ENCODE data around the gene PIK3C2A.

The PIK3C2A gene

DNA sequence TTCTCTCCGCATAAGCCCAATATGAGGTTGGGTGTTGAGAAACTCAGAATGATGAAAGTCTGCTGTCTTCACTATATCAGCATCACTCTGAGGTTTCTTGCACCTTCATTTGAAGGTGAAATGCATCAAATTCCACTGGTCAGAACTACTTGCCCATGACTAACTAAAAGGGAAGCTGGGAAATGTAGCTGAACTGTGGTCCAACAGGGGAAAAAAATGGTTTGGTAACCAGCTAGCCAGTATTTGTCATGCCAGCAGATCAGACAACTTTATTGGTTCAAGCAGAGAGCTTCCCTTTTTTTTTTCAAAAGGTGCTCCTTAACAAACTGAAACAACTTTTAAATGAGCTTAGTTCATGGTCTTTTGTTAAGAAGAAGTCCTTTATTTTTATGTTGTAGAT, 14.2 kb upstream of the PIK3C2A start:
- TF ChIP-seq, protein P1, sequence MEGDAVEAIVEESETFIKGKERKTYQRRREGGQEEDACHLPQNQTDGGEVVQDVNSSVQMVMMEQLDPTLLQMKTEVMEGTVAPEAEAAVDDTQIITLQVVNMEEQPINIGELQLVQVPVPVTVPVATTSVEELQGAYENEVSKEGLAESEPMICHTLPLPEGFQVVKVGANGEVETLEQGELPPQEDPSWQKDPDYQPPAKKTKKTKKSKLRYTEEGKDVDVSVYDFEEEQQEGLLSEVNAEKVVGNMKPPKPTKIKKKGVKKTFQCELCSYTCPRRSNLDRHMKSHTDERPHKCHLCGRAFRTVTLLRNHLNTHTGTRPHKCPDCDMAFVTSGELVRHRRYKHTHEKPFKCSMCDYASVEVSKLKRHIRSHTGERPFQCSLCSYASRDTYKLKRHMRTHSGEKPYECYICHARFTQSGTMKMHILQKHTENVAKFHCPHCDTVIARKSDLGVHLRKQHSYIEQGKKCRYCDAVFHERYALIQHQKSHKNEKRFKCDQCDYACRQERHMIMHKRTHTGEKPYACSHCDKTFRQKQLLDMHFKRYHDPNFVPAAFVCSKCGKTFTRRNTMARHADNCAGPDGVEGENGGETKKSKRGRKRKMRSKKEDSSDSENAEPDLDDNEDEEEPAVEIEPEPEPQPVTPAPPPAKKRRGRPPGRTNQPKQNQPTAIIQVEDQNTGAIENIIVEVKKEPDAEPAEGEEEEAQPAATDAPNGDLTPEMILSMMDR (IDR thresholded peaks at IDR 0.05; ENCODE audit: low read depth, low read length): no peak
- no peak for DNase-seq (ENCODE audit: extremely low read depth, low read depth)

DNA sequence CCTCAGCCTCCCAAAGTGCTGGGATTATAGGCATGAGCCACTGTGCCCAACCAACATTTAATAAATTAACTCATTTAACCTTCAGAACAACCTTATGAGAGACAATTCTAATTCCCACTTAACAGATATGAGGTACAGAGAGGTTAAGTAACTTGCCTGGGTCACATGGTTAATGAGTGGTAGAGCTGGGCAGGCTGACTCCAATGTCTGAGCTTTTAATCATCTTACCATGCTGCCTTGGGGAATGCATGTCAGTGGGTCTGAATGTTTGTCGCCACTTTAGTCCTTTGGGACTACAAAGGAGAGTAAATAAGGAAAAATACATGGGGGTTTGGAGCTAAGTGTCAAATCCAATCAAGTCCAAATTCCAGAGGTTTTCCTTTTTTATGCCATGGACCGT, 11.2 kb upstream of the PIK3C2A start:
- no peak for DNase-seq (ENCODE audit: extremely low read depth, low read depth)
- TF ChIP-seq, protein P1 (IDR thresholded peaks at IDR 0.05; ENCODE audit: low read depth, low read length): no peak

DNA sequence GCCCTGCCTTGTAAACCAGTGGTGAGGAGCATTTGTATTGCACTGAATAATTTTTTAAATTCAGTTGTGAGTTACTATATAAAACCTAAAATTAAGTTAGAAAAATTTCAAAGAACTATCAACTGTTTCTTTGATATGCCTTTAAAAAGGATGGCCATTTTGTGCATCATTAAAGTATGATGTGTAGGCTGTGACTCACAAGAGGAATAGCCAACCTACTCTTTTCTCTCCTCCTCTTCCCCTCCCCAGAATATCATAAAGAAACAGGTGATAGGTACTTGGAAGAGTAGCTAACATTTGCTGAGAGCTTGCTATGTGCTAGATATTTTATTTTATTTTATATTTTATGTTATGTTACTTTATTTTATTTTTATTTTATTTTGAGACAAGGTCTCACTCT, 10.6 kb upstream of the PIK3C2A start:
- no peak for DNase-seq (ENCODE audit: extremely low read depth, low read depth)
- TF ChIP-seq, protein P1 (IDR thresholded peaks at IDR 0.05; ENCODE audit: low read depth, low read length): no peak

- TF ChIP-seq, protein P1 (IDR thresholded peaks at IDR 0.05; ENCODE audit: low read depth, low read length): no peak
- DNase-seq (ENCODE audit: extremely low read depth, low read depth): no peak
Observed at GRCh38 chr11:17217401-17217800, 9.6 kb upstream of the PIK3C2A start.

DNA sequence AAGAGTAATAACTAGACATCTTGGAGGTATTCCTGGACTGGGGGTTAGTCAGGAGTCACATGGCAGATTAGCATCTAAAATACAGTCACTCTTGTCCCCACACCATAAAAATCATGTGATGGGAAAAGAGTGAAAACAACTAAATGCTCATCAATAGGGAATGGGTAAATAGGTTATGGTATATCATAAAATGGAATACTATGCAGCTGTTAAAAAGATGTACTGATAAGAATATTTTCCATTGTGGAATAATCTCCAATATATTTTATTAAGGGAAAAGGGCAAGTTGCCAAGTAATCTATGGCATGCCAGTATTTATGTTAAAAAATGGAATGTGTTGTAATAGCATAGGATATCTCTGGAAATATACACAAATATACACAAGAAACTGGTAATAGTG, 6.6 kb upstream of the PIK3C2A start:
- no peak for DNase-seq (ENCODE audit: extremely low read depth, low read depth)
- TF ChIP-seq, protein P1 (IDR thresholded peaks at IDR 0.05; ENCODE audit: low read depth, low read length): no peak

DNA sequence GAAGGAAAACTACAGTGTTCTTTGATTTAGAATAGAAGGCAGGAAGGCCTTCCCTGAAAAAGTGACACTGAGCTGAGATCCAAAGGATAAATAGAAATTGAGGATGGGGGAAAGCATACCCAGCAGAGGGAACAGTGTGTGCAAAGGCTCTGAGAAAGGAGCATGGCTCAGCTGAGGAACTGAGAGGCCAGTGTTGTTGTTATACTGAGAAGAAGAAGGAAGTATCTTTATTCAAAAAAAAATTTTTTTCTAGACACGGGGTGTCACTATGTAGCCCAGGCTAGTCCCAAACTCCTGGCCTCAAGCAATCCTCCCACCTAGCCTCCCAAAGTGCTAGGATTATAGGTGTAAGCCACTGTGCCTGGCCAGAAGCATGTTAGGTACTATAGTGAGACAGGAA, 3.5 kb upstream of the PIK3C2A start:
- DNase-seq (ENCODE audit: extremely low read depth, low read depth): no peak

DNA sequence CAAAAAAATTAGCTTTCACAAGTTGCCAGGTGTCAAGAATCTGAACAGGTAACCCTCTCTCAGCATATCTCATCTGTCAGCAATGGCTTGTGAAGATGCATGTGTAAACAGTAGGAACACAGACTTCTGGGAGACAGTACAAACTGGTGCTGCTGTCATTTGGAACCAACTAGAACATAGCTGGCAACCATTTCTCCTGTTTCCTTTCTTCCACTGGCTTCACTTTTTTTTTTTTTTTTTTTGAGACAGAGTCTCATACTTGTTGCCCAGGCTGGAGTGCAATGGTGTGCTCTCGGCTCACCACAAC, 2.1 kb upstream of the PIK3C2A start:
- DNase-seq (ENCODE audit: extremely low read depth, low read depth): no peak
- TF ChIP-seq, protein P1 (IDR thresholded peaks at IDR 0.05; ENCODE audit: low read depth, low read length): no peak

More for the DNA sequence above, 3.5 kb upstream of the PIK3C2A start:
- TF ChIP-seq, protein P1 (IDR thresholded peaks at IDR 0.05; ENCODE audit: low read depth, low read length): no peak
